ENCODE measurements around the gene RBMS3. TPM values are rescaled to one million over a fixed set of nuclear protein-coding genes. Genes with fewer than 3 reads are reported as not detected.

Gene RBMS3
- total RNA-seq, 1 experiment from 2014 or later: not detected

- DNase-seq (ENCODE audit: low spot score): no peak
These were observed 200.4 kb downstream of the RBMS3 start for GRCh38 chr3:29481249-29481648.

- no peak for DNase-seq (ENCODE audit: low spot score)
These were observed 201.3 kb downstream of the RBMS3 start for GRCh38 chr3:29481969-29482767.

- DNase-seq (ENCODE audit: low spot score): no peak
These were observed 203.8 kb downstream of the RBMS3 start for GRCh38 chr3:29484633-29485032.

- no peak for DNase-seq (ENCODE audit: low spot score)
These were observed 205.2 kb downstream of the RBMS3 start for GRCh38 chr3:29486096-29486495.

DNA sequence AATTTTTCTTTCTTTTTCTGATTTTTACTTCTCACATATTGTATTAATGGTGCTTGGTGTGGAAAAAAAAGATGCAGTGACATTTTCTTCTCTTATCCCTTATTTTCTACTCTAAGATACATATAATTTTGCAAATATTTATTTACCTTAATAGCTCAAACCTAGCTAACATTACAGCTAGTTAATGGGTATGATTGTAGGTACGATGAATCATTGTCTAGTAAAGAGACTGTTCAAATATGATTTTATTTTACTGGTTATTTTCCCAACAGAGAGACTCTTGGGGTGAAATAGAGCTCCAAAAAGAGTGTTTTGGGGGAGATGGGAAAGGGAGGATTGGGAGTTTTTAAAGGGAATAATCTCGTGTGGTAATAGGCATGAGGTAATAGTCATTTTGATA is 206.0 kb downstream of the RBMS3 start:
- DNase-seq (ENCODE audit: low spot score): no peak

DNA sequence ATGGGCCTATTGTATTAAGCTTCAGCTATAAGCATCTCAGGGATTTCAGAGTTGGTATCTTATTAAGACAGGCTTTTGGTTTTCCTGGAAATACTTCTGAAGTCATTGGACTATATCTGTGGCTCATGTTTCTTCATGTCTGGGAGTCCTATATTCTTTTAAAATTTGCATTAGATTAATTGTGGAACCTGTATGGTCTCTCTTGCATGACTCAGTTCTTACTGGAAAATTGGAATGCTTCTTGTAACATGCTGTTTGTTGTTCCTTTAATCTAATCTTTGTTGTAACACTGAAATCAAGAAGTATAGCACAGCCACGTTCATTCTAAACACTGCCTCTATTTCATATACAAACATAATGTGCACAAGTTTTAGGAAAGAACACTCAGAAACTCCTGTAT is 208.1 kb downstream of the RBMS3 start:
- no peak for DNase-seq (ENCODE audit: low spot score)

- DNase-seq (ENCODE audit: low spot score): no peak
These were observed 212.2 kb downstream of the RBMS3 start for GRCh38 chr3:29493109-29493508.

- no peak for DNase-seq (ENCODE audit: low spot score)
These were observed 213.6 kb downstream of the RBMS3 start for GRCh38 chr3:29494305-29495036.

GRCh38 chr3:29497282-29497681 is 216.4 kb downstream of the RBMS3 start:
- no peak for DNase-seq (ENCODE audit: low spot score)

GRCh38 chr3:29502771-29503170 is 221.9 kb downstream of the RBMS3 start:
- no peak for DNase-seq (ENCODE audit: low spot score)

DNA sequence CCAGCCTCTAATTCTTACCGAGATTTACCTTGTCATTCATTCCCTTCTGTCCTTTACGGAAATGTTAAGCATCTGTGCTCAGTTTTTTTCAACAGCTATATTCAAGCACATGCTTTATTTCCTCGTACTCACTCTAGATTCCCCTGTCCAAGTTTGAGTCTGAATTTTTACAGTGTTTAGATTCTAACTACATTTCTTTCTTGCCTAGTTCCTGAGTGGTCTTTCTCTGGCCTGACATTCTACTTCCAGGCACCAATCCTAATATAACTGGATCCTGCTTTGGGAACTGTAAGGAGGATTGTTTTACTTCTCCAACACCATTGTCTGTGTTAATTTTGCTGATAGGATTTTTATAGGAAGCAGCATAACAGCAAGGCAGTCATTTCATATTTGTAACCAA is 222.4 kb downstream of the RBMS3 start:
- no peak for DNase-seq (ENCODE audit: low spot score)

GRCh38 chr3:29503958-29504357 is 223.1 kb downstream of the RBMS3 start:
- no peak for DNase-seq (ENCODE audit: low spot score)

DNA sequence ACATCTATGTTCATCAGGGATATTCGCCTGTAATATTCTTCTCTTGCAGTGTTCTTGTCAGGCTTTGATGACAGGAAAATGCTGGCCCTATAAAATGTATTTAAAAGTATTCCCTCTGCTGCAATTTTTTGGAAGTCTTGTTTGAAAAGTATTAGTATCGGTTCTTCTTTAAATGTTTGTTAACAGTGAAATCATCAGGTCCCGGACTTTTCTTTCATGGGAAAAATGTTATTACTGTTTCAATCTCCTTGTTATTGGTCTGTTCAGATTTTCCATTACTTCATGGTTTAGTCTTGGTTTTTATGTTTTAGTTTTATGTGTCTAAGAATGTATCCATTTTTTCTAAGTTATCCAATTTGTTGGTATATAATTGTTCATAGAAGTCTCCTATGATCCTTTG is 225.6 kb downstream of the RBMS3 start:
- no peak for DNase-seq (ENCODE audit: low spot score)

DNA sequence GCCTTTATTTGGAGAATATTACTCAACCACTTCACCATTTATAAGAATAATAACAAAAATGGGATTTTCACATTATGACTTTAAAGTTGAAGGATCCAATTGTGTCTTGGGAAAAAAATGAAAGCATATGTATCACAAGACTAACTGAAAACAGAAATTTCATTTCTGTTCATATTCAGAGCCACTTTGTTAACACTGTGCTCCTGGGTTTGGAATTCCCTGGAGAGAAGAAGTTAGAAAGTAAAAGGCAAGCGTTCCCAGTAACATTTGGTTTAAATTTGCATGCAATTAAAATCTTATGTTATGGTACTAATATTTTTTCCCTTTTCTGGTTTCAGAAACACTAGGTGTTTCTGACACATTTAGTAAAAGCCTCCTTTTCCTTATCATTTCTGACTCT is 230.8 kb downstream of the RBMS3 start:
- DNase-seq (ENCODE audit: low spot score): no peak

DNA sequence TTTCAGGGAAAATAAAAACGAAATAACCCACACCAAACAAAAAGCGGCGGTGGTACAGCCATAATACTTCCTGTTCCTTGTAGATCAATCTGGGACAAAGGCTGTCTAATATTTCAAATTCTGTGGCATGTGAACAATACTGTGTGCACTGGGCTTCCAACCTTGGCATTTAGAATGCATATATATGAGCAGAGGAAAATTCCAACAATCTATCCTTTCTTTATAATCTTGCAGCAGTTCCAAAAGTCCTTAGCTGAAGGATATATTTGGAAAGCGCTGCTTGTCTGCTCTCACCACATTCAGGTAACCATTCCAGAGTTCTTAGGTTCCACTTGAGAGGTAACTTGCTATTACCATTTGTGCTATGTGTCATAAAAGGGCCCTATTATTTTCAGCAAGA is 231.8 kb downstream of the RBMS3 start:
- DNase-seq (ENCODE audit: low spot score): no peak

DNA sequence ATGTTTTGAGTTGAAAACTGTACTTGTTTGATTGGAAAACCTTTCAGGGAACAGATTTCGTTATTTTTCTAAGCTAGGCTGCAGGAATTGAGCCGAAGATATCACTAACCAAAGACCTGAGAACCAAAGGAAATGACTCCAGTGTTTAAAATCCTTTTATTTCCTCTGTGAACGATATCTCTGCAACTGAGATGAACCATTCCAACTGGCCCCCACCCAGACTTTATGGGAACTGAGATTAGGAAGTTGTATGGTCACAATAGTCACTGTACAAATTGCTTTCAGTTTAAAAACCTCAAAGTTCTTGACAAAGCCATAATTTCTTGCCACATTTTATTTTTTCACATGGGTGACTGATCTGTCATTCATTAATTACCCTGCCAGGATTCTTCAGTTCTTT is 232.4 kb downstream of the RBMS3 start:
- no peak for DNase-seq (ENCODE audit: low spot score)

- DNase-seq (ENCODE audit: low spot score): no peak
These were observed 233.3 kb downstream of the RBMS3 start for GRCh38 chr3:29514170-29514569.

DNA sequence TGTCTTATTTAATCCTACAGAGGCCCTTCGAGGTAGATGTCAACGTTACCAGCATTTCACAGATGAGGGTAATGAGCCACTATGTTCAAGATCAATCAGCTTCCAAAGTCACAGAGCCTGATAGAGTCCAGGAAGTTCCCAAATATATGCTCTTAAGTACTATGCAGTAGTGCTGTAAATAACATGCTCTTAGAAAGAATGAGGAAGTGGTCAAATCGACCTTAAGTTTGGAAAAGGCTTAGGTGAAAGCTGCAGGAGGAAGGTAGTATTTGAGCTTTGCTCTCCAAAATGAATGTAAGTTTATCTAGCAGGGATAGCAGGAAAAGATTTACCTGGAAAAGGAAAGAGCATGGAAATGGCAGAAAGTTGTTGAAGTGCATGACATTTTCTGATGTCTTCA is 234.0 kb downstream of the RBMS3 start:
- DNase-seq (ENCODE audit: low spot score): no peak

- DNase-seq (ENCODE audit: low spot score): no peak
These were observed 234.6 kb downstream of the RBMS3 start for GRCh38 chr3:29515451-29515850.

- no peak for DNase-seq (ENCODE audit: low spot score)
These were observed 235.3 kb downstream of the RBMS3 start for GRCh38 chr3:29516164-29516563.

- no peak for DNase-seq (ENCODE audit: low spot score)
These were observed 239.9 kb downstream of the RBMS3 start for GRCh38 chr3:29520764-29521163.

DNA sequence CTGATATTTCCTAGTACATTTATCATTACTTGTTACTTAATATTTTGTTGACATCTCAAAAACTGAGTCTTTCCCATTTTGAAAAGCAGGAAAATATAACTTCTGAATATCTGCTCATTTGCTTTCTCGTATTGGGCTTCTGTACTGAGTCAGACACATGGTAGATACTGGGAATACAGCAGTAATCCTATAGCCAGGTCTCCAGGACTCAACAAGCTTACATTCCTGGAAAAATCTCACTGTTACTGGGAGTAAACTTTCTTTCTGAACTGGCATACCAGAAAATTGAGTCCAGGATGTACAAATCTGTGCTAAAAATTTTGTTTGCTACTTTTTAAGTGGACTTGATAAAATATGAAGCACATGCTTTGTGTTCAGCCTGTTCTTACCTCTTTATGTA is 240.4 kb downstream of the RBMS3 start:
- no peak for DNase-seq (ENCODE audit: low spot score)

DNA sequence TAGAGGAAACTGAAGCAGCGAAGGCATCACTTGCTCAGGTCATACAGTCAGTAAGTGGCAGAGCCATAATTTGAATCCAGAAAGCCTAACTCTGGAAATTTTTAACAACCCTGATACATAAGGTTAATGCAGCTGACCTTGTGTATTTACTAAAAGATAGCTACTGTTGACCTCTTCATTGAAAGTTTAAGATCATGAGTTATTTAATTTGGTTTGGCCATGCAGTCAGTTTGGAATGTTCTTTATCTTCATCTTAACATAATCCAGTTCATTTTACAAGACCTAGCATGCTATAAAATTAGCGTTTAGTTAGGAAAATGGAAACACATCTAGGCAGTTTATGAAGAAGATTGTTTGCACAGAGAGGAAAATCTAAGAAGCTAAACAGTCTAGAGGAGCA is 240.9 kb downstream of the RBMS3 start:
- no peak for DNase-seq (ENCODE audit: low spot score)
